ENCODE results near the gene INTS13. TPM values are rescaled to one million over a fixed set of nuclear protein-coding genes. Genes with fewer than 3 reads are reported as not detected.

Gene INTS13
- polyA plus RNA-seq, 3 donors = 4.6 to 8.0 (median 7.5) TPM

DNA sequence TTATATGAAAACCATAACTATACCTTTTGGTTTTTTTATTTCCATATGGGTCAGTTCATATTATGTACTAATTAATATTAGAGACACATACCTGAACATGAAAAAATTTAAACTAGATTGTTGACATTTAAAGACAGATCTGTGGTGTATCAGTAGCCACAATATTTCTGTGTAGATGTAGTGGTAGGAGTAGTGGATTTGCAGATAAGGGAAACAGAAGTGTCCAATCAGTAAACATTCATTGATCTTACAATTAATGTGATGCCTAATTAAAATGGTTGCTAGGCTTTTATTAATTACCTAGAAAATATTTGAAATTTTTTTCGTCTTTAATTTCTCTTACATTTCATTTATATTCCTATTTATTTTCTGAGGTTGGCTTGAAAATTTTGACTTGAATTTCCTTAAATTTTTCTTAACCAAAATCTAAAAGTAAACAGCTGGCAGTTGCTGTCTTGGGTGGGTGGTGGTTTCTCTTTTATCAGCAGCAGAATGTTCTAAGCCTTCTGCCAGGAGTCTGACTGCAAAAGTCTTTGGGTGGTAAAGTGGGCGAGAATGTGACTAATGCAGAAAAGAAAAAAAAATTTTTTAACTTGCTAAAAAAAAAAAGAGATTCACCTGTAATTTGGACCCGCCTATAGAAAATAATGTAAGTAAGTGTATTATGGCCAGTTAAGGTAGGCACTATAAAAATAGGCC is 2.9 kb upstream of the INTS13 start:
- Mint-ChIP-seq H3K4me3 (peak overlapping the region in 1 of 2 donors; percentile 27), H3K27ac (peak overlapping the region in 5 of 7 donors; percentile 32 to 76 (median 43)), H3K36me3 (peaks cover 0 to 5% of the 10 kb centered on the region in 2 donors)

DNA sequence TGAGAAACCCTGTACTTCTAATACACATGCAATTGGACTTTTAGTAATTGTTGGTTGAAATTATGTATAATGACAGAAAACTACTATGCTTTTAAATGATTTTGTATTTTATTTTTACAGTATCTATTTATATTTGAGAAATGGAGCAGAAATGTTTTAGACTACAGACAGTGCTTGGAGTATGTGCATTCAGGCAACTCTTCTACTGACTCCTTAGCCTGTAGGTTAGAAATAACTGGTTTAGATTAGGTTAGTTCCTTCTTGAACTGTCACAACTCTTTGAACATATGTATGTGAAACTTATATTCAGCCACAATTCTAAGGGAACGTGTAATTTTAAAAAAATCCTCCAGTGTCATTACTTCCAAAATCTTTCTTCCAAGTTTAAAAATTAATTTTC is 2.2 kb upstream of the INTS13 start:
- DNase-seq = no peak
- Histone ChIP-seq H2AFZ (ENCODE audit: insufficient read depth, low read depth, low read length, poor library complexity, severe bottlenecking) (no peak overlapping the region), H3K27ac (ENCODE audit: low read depth in 1 of 2, low read length in 2 of 2) (no peak overlapping the region), H3K4me2 (replicated peaks; ENCODE audit: extremely low read depth, low read length, poor library complexity, severe bottlenecking) (peak overlapping the region; percentile 89), H3K79me2 (ENCODE audit: insufficient read depth, low read length) (peaks cover 99% of the 10 kb centered on the region), H3K4me3 (replicated peaks in 1 of 3; ENCODE audit: low read depth in 2 of 3, low read length in 3 of 3) (peak overlapping the region in 2 of 3 experiments; percentile 80 to 90), H3K9me3 (replicated peaks in 1 of 2; ENCODE audit: control insufficient read depth in 1 of 2, insufficient read depth in 1 of 2, low read length in 2 of 2) (no peaks in the 10 kb centered on the region), H3K4me1 (ENCODE audit: control insufficient read depth in 1 of 2, insufficient read depth in 2 of 2, low read length in 2 of 2) (peaks cover 39 to 58% of the 10 kb centered on the region in 2 donors), H4K20me1 (ENCODE audit: insufficient read depth, low read length) (peaks cover 51% of the 10 kb centered on the region), H3K9ac (ENCODE audit: insufficient read depth, low read length, poor library complexity, severe bottlenecking) (peak overlapping the region; percentile 95), H3K36me3 (replicated peaks in 1 of 2; ENCODE audit: control insufficient read depth in 1 of 2, insufficient read depth in 2 of 2, low read length in 2 of 2) (no peaks in the 10 kb centered on the region), H3K27me3 (ENCODE audit: control insufficient read depth in 2 of 2, insufficient read depth in 2 of 2, low read length in 2 of 2) (no peaks in the 10 kb centered on the region)
- peak overlapping the region in 2 of 7 donors; percentile 25 to 37 for H3K27ac Mint-ChIP-seq
- peaks cover under 1 to 5% of the 10 kb centered on the region in 2 donors for H3K36me3 Mint-ChIP-seq
- peaks cover 0 to 2% (median 0%) of the 10 kb centered on the region in 3 donors for H3K27me3 Mint-ChIP-seq (ENCODE audit: low read depth in 3 of 3)
- H3K4me1 Mint-ChIP-seq = peaks cover 65% of the 10 kb centered on the region
- no CpG with 5 or more reads among the region's 1 CpG for WGBS (ENCODE audit: insufficient coverage)
- TF ChIP-seq, protein P1, sequence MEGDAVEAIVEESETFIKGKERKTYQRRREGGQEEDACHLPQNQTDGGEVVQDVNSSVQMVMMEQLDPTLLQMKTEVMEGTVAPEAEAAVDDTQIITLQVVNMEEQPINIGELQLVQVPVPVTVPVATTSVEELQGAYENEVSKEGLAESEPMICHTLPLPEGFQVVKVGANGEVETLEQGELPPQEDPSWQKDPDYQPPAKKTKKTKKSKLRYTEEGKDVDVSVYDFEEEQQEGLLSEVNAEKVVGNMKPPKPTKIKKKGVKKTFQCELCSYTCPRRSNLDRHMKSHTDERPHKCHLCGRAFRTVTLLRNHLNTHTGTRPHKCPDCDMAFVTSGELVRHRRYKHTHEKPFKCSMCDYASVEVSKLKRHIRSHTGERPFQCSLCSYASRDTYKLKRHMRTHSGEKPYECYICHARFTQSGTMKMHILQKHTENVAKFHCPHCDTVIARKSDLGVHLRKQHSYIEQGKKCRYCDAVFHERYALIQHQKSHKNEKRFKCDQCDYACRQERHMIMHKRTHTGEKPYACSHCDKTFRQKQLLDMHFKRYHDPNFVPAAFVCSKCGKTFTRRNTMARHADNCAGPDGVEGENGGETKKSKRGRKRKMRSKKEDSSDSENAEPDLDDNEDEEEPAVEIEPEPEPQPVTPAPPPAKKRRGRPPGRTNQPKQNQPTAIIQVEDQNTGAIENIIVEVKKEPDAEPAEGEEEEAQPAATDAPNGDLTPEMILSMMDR (IDR thresholded peaks at IDR 0.05) = no peak
- H3K4me3 Mint-ChIP-seq = peak overlapping the region; percentile 96 to 98
- peaks cover 0 to 3% (median 0%) of the 10 kb centered on the region in 7 donors for H3K9me3 Mint-ChIP-seq
- intact Hi-C loops (cut with micrococcal nuclease) = loop anchor here (2.0 to 5.0 kb wide), 4 partner anchors 13 to 108 kb away; partner anchors contain the start of genes TM7SF3 (in 2 of the 2) and ITPR2 (in 1 of the 2)

More for the DNA sequence above, 2.9 kb upstream of the INTS13 start:
- peaks cover 99% of the 10 kb centered on the region for H3K79me2 ChIP-seq (ENCODE audit: insufficient read depth, low read length)
- H3K27me3 ChIP-seq (ENCODE audit: control insufficient read depth in 2 of 2, insufficient read depth in 2 of 2, low read length in 2 of 2) = no peaks in the 10 kb centered on the region
- DNase-seq = no peak
- intact Hi-C loops (cut with micrococcal nuclease) = no loop called here
- Mint-ChIP-seq H3K4me1 (peaks cover 62% of the 10 kb centered on the region), H3K27me3 (ENCODE audit: low read depth in 3 of 3) (peaks cover 0 to 2% (median 0%) of the 10 kb centered on the region in 3 donors), H3K9me3 (peaks cover 0 to 3% (median 0%) of the 10 kb centered on the region in 7 donors)
- H3K9me3 ChIP-seq (replicated peaks in 1 of 2; ENCODE audit: control insufficient read depth in 1 of 2, insufficient read depth in 1 of 2, low read length in 2 of 2) = no peaks in the 10 kb centered on the region
- peak overlapping the region in 1 of 3 experiments; percentile 15 for H3K4me3 ChIP-seq (replicated peaks in 1 of 3; ENCODE audit: low read depth in 2 of 3, low read length in 3 of 3)
- H3K4me2 ChIP-seq (replicated peaks; ENCODE audit: extremely low read depth, low read length, poor library complexity, severe bottlenecking) = peak overlapping the region; percentile 89
- peaks cover 35 to 55% of the 10 kb centered on the region in 2 donors for H3K4me1 ChIP-seq (ENCODE audit: control insufficient read depth in 1 of 2, insufficient read depth in 2 of 2, low read length in 2 of 2)
- peak overlapping the region in 1 of 2 donors; percentile 29 for H3K27ac ChIP-seq (ENCODE audit: low read depth in 1 of 2, low read length in 2 of 2)
- no peaks in the 10 kb centered on the region for H3K36me3 ChIP-seq (replicated peaks in 1 of 2; ENCODE audit: control insufficient read depth in 1 of 2, insufficient read depth in 2 of 2, low read length in 2 of 2)
- no CpG with 5 or more reads among the region's 3 CpGs for WGBS (ENCODE audit: insufficient coverage)
- TF ChIP-seq, protein P1 (IDR thresholded peaks at IDR 0.05) = no peak
- no peak overlapping the region for H2AFZ ChIP-seq (ENCODE audit: insufficient read depth, low read depth, low read length, poor library complexity, severe bottlenecking)
- H3K9ac ChIP-seq (ENCODE audit: insufficient read depth, low read length, poor library complexity, severe bottlenecking) = no peak overlapping the region
- H4K20me1 ChIP-seq (ENCODE audit: insufficient read depth, low read length) = peaks cover 58% of the 10 kb centered on the region
